Tibial artery (tissue), 4 donors: ENCODE data around the gene HBA2.
"Not testable (repeated sequence)": the region's sequence is repeated elsewhere in the genome, so short reads cannot be mapped to it uniquely, and the experiment has no call there.

Source experiments
- DNase-seq, 2 donors: peaks; one replicate each; pipeline ENCODE4 v3.0.0-alpha.2; 2019
- H3K27ac ChIP-seq, 2 donors: fragments of 200-600 bp; sonication (generic) in 1 of 2; 1 replicate in 1 of 2; 2 replicates in 1 of 2; pipeline ENCODE4 v1.5.1; 2018 to 2019; ENCODE audit warnings: mild to moderate bottlenecking in 1 of 2
- H3K27me3 ChIP-seq, 2 donors: fragments of 200-600 bp; sonication (generic) in 1 of 2; one replicate each; pipeline versions ENCODE4 v1.5.1 to v1.6.0; 2016 to 2019
- H3K36me3 ChIP-seq, 3 donors: fragments of 200-600 bp; sonication (generic) in 2 of 3; one replicate each; pipeline ENCODE4 v1.5.1; 2016 to 2019; ENCODE audit warnings: mild to moderate bottlenecking in 2 of 3
- H3K4me1 ChIP-seq, 4 donors: fragments of 200-600 bp; sonication (generic) in 2 of 4; 1 replicate in 3 of 4; 2 replicates in 1 of 4; pipeline ENCODE4 v1.5.1; 2016 to 2019
- H3K4me3 ChIP-seq, 2 donors: fragments of 200-600 bp; sonication (generic) in 1 of 2; 1 replicate in 1 of 2; 2 replicates in 1 of 2; pipeline ENCODE4 v1.5.1; 2018 to 2019; ENCODE audit warnings: mild to moderate bottlenecking in 2 of 2
- H3K9me3 ChIP-seq, 3 donors: fragments of 200-600 bp; sonication (generic) in 1 of 3; one replicate each; pipeline ENCODE4 v1.5.1; 2016 to 2019
- CTCF ChIP-seq, 2 experiments: fragments of 200-600 bp in 1 of 2; fragments of 450-650 bp in 1 of 2; IDR thresholded peaks; one replicate each; pipeline ENCODE4 v1.5.1; 2017 to 2019; ENCODE audit warnings: antibody characterized with exemption in 2 of 2, mild to moderate bottlenecking in 1 of 2, moderate library complexity in 1 of 2
- intact Hi-C: fragments of 100-400 bp; cut with DNase I; formaldehyde crosslinking; loops from one replicate; pipeline ENCODE4 v1.15.0; 2023; ENCODE audit warnings: low total_unique reads

Gene HBA2

DNA sequence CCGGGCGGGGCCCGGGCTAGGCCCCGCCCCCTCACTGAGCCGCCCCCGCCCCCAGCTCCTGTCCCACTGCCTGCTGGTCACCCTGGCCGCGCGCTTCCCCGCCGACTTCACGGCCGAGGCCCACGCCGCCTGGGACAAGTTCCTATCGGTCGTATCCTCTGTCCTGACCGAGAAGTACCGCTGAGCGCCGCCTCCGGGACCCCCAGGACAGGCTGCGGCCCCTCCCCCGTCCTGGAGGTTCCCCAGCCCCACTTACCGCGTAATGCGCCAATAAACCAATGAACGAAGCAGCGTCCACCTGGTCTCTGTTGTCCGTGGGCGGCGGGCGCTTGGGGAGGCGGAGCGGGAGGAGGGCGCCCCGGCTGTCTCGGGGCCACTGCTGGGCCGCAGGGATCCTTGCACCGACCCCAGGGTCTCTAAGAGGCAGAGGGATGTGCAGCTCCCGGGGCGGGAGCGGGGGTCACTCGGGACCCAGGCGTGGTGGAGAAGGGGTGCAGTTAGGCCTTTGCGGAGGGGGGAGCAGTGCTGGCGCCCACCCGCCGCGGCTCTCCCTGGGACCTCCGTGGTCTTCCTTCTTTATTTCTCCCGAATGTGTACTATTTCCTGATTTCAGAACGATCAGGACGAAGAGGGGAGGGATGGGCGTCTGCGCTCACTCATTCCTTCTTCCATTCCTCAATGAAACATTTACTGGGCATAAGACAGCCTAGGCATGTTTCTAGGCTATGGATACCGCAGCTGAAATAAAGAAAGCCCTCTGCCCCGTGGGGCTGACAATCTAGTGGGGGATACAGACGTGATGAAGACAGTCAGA is 18.3 kb upstream of the HBA2 start:
- Histone ChIP-seq H3K4me1 (peaks cover 0 to 10% (median 9%) of the 10 kb centered on the region in 4 donors), H3K27me3 (peaks cover 0 to 63% of the 10 kb centered on the region in 2 donors), H3K27ac (no peak overlapping the region), H3K4me3 (peak overlapping the region; percentile 31 to 47), H3K9me3 (no peaks in the 10 kb centered on the region), H3K36me3 (no peaks in the 10 kb centered on the region)
- TF ChIP-seq CTCF (IDR thresholded peaks at IDR 0.05): no peak
- DNase-seq: no peak
- intact Hi-C loops: no loop called here

DNA sequence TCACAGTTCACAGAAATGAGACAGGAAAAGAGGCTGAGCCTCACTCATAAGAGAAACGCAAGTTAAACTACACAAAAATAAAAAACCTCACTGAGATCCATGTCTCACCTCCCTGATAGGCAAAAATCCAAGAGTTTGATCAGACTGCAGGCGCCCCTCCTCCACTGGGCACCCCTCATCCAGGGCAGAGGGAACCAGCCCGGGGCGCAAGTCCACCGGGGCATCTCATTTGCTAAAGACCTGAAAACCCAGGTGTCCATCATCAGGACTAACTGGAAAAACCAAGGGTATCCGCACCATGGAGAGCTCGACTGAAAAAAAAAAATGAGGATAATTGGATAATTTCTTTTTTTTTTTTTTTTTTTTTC is 17.7 kb upstream of the HBA2 start:
- Histone ChIP-seq H3K27me3 (peaks cover 0 to 63% of the 10 kb centered on the region in 2 donors), H3K36me3 (no peaks in the 10 kb centered on the region), H3K4me3 (peak overlapping the region in 1 of 2 donors; percentile 47), H3K4me1 (peaks cover 0 to 10% (median 9%) of the 10 kb centered on the region in 4 donors), H3K27ac (no peak overlapping the region), H3K9me3 (no peaks in the 10 kb centered on the region)
- no peak for TF ChIP-seq CTCF (IDR thresholded peaks at IDR 0.05)
- intact Hi-C loops: no loop called here
- DNase-seq: no peak

DNA sequence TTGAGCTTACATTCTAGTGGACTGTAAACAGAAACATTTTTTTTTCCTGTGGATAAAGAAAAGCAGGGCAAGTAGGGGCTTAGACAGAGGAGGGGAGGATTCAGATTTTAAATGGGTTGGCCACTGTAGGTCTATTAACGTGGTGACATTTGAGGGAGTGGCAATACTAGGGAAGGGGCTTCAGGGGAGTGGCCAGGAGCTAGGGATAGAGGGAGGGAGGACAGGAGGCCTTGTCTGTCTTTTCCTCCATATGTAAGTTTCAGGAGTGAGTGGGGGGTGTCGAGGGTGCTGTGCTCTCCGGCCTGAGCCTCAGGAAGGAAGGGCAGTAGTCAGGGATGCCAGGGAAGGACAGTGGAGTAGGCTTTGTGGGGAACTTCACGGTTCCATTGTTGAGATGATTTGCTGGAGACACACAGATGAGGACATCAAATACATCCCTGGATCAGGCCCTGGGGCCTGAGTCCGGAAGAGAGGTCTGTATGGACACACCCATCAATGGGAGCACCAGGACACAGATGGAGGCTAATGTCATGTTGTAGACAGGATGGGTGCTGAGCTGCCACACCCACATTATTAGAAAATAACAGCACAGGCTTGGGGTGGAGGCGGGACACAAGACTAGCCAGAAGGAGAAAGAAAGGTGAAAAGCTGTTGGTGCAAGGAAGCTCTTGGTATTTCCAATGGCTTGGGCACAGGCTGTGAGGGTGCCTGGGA is 13.4 kb upstream of the HBA2 start:
- peaks cover 0 to 8% (median 7%) of the 10 kb centered on the region in 4 donors for H3K4me1 ChIP-seq
- no peak for TF ChIP-seq CTCF (IDR thresholded peaks at IDR 0.05)
- H3K27ac ChIP-seq: no peak overlapping the region
- H3K4me3 ChIP-seq: no peak overlapping the region
- H3K9me3 ChIP-seq: no peaks in the 10 kb centered on the region
- intact Hi-C loops: no loop called here
- peaks cover 0 to 68% of the 10 kb centered on the region in 2 donors for H3K27me3 ChIP-seq
- no peaks in the 10 kb centered on the region for H3K36me3 ChIP-seq
- no peak for DNase-seq

DNA sequence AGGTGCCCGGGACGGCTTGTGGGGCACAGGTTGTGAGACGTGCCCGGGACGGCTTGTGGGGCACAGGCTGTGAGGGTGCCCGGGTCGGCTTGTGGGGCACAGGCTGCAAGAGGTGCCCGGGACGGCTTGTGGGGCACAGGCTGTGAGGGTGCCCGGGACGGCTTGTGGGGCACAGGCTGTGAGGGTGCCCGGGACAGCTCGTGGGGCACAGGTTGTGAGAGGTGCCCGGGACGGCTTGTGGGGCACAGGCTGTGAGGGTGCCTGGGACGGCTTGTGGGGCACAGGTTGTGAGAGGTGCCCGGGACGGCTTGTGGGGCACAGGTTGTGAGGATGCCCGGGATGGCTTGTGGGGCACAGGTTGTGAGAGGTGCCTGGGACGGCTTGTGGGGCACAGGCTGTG is 12.4 kb upstream of the HBA2 start:
- H3K9me3 ChIP-seq, H3K36me3 ChIP-seq, DNase-seq, H3K4me1 ChIP-seq, intact Hi-C loops, H3K27ac ChIP-seq, H3K4me3 ChIP-seq: not testable (repeated sequence)
- peaks cover 2 to 62% of the 10 kb centered on the region in 2 donors for H3K27me3 ChIP-seq

- Histone ChIP-seq H3K4me3 (no peak overlapping the region), H3K9me3 (no peaks in the 10 kb centered on the region), H3K27ac (no peak overlapping the region), H3K36me3 (no peaks in the 10 kb centered on the region), H3K4me1 (peaks cover 7 to 9% (median 9%) of the 10 kb centered on the region in 4 donors), H3K27me3 (peaks cover 7 to 62% of the 10 kb centered on the region in 2 donors)
- intact Hi-C loops: no loop called here
- DNase-seq: no peak
- TF ChIP-seq CTCF (IDR thresholded peaks at IDR 0.05): no peak
Observed at GRCh38 chr16:160691-161190, 11.9 kb upstream of the HBA2 start.
